SK-N-SH (cell line): Measurements from ENCODE around the gene PDLIM5.

Source experiments
- CTCF ChIP-seq: fragments of 200-600 bp; sonication (generic); IDR thresholded peaks from 2 replicates; pipeline ENCODE4 v1.6.1; 2017; ENCODE audit warnings: antibody characterized with exemption, mild to moderate bottlenecking, moderate library complexity
- RCOR1 ChIP-seq: fragments of 150-350 bp; IDR thresholded peaks from 2 replicates; pipeline ENCODE4 v1.6.1; 2017; ENCODE audit warnings: antibody characterized with exemption, low read length
- SMC3 ChIP-seq: IDR thresholded peaks from 2 replicates; pipeline ENCODE4 v1.6.1; 2012; ENCODE audit warnings: low read depth, low read length, improper control_type of control experiment
- YY1 ChIP-seq: IDR thresholded peaks from 2 replicates; pipeline ENCODE4 v1.4.0; 2012; ENCODE audit warnings: low read depth, mild to moderate bottlenecking
- ZBTB33 ChIP-seq: IDR thresholded peaks from 2 replicates; pipeline ENCODE4 v1.4.0; 2012; ENCODE audit warnings: low read depth, borderline replicate concordance

DNA sequence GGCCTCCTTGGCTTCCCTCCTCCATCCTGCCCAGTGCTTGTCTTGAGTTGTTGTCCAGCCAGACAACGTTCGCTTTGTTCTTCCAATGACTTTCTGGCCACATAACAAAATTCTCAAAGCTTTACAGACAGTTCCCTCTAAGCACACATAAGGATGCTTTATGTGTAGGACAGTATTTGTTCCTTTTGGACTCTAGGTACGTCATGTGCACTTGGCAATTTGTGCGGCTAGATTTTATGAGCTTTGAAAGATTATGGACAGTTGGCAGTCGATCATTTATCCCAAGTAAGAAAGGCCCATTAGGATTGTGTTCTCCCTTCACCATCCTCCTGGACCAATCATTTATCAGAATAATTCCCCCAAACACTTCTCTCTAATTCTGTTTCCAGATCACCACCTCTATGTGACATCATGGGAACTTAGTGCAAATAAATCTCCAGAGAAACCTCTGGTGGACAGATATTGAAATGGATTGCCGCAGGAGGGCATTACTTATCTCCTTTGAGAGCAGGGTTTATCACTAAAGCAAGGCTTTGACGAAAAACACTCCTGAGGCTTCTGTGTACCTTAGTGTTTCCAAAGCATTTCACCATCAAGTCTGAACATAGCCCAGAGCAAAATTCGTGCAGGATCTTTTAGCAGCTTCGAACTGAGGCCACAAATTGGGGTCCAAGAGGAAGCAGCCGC lies 228.6 kb downstream of the PDLIM5 start:
- no peak for TF ChIP-seq CTCF
- TF ChIP-seq YY1: no peak
- no peak for TF ChIP-seq SMC3
- TF ChIP-seq RCOR1: peak; percentile 58; the same call in 1 of the 2 replicates
- TF ChIP-seq ZBTB33: no peak
